Rectal smooth muscle tissue (tissue), 1 donor: ENCODE measurements around the gene CDK4.
"Not testable (repeated sequence)": the region's sequence is repeated elsewhere in the genome, so short reads cannot be mapped to it uniquely, and the experiment has no call there.

ENCODE experiments used
- H3K27ac ChIP-seq: one replicate; pipeline ENCODE4 v1.7.0; 2013; ENCODE audit warnings: low read depth, low read length, inconsistent platforms
- H3K27me3 ChIP-seq: one replicate; pipeline ENCODE4 v1.7.0; 2013; ENCODE audit warnings: low read length; ENCODE audit not compliant: control insufficient read depth, insufficient read depth
- H3K36me3 ChIP-seq: one replicate; pipeline ENCODE4 v1.7.0; 2013; ENCODE audit warnings: low read length; ENCODE audit not compliant: control insufficient read depth, insufficient read depth
- H3K4me1 ChIP-seq: one replicate; pipeline ENCODE4 v1.7.0; 2013; ENCODE audit warnings: low read length; ENCODE audit not compliant: control insufficient read depth, insufficient read depth
- H3K4me3 ChIP-seq: one replicate; pipeline ENCODE4 v1.7.0; 2013; ENCODE audit warnings: low read length
- H3K9ac ChIP-seq: one replicate; pipeline ENCODE4 v1.7.0; 2013; ENCODE audit warnings: low read length

The CDK4 gene

DNA sequence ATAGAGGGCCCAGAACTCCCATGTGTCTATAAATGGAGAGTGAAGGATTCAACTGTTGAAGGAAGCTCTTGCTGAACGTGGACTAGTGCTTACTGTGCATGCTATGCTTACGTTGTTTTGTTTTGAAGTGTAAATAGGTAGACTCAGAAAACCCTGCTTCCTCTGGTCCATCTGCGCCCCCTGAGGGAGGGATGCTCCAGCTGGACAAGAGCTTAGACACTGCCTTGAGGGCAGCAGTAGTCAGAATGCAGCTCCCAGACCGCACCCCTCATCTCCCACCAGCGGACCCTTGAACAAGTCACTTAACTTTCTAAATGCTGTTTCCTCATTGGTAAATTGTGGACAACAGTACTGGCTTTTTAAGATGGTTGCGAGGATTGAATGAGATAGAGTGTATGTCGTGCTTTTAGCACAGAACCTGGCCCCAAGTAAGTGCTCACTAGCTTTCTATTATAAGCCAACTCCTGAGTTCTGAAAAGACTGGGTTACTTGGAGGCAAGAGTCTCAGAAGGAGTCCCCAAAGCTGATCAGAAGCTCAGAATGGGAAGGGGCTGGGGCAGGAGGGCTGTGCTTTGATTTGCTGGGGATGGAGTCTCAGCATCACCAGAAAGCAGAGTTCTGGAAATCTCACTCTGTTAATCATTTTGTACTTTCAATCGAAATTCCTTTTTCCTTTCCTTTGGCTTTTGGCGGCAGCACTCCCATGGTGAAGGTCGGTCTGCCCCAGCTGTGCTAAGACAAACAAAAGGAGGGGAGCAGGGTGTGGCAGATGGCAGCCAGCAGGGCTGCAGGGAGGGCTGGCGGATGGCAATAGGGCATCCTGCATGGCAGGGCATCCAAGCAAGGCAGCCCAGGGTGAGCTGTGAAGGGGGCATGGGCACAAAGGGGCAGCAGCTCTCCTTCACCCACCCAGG is 29.1 kb downstream of the CDK4 start:
- Histone ChIP-seq H3K27ac (no peak overlapping the region), H3K4me1 (no peaks in the 10 kb centered on the region), H3K36me3 (peaks cover 20% of the 10 kb centered on the region), H3K9ac (no peak overlapping the region), H3K27me3 (peaks cover 7% of the 10 kb centered on the region), H3K4me3 (no peak overlapping the region)

- H3K4me1 ChIP-seq, H3K4me3 ChIP-seq, H3K27ac ChIP-seq, H3K9ac ChIP-seq, H3K27me3 ChIP-seq: not testable (repeated sequence)
- peaks cover 25% of the 10 kb centered on the region for H3K36me3 ChIP-seq
Observed at GRCh38 chr12:57721846-57722608, 30.1 kb downstream of the CDK4 start.

- H3K4me3 ChIP-seq: no peak overlapping the region
- H3K4me1 ChIP-seq: no peaks in the 10 kb centered on the region
- peaks cover 3% of the 10 kb centered on the region for H3K27me3 ChIP-seq
- no peak overlapping the region for H3K27ac ChIP-seq
- H3K36me3 ChIP-seq: peaks cover 34% of the 10 kb centered on the region
- no peak overlapping the region for H3K9ac ChIP-seq
Observed at GRCh38 chr12:57720606-57721595, 31.2 kb downstream of the CDK4 start.

DNA sequence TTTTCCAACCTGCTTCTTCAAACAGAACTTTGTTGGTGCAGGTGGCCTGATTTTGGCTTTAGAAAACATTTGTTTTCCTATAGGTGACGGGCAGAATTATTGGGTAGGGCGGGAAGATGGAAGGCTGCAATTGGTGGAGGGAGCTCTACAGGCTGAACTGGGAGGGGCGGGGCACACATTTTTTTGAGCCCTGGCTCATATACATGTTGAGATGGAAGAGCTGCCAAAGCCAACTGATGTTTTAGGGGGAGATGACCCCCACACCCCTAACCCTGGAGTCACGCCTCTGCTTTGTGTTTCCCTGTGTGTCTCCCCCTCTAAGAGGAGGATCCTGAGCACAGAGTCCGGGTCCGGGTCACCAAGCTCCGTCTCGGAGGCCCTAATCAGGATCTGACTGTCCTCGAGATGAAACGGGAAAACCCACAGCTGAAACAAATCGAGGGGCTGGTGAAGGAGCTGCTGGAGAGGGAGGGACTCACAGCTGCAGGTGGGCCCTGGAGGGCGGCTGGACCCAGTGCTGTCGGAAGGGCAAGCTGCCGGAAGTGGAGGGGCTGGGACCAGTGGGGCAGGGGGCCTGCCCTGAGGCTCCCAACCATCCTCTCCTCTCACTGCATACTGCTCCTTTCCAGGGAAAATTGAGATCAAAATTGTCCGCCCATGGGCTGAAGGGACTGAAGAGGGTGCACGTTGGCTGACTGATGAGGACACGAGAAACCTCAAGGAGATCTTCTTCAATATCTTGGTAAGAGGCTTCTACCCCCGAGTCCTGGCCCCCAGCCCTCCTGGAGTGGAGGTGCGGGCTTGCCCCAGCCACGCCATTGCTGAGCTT is 32.1 kb downstream of the CDK4 start:
- Histone ChIP-seq H3K27ac (no peak overlapping the region), H3K36me3 (peaks cover 40% of the 10 kb centered on the region), H3K9ac (no peak overlapping the region), H3K4me1 (no peaks in the 10 kb centered on the region), H3K27me3 (peaks cover 3% of the 10 kb centered on the region), H3K4me3 (no peak overlapping the region)

DNA sequence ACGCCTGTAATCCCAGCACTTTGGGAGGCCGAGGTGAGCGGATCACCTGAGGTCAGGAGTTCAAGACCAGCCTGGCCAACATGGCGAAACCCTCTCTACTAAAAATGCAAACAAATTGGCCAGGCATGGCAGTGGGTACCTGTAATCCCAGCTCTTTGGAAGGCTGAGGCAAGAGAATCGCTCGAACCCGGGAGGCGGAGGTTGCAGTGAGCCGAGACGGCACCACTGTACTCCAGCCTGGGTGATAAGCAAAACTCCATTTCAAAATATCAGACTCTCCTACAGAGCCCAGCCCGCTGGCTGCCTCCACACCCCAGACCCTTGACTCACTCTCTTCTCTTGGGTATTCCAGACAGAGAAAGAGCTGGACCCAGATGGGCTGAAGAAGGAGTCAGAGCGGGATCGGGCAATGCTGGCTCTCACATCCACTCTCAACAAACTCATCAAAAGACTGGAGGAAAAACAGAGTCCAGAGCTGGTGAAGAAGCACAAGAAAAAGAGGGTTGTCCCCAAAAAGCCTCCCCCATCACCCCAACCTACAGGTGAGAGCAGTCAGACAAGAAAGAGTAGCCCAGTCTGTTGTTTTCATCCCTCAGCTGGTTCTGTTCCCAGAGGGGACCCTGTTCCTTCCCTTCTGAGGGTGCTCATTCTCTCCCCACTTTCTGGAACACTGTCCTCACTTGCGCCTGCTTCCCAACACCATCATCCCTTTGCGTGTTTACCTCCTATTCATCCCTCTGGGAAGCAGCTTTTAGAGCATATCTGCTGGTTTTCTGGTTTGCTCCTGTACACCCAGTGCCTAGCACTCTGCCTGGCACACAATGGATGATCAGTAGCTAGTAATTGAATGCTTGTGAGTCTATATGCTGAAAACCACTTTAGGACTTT is 33.2 kb downstream of the CDK4 start:
- no peak overlapping the region for H3K9ac ChIP-seq
- H3K4me3 ChIP-seq: no peak overlapping the region
- H3K4me1 ChIP-seq: no peaks in the 10 kb centered on the region
- H3K36me3 ChIP-seq: peaks cover 43% of the 10 kb centered on the region
- H3K27ac ChIP-seq: no peak overlapping the region
- H3K27me3 ChIP-seq: no peaks in the 10 kb centered on the region

DNA sequence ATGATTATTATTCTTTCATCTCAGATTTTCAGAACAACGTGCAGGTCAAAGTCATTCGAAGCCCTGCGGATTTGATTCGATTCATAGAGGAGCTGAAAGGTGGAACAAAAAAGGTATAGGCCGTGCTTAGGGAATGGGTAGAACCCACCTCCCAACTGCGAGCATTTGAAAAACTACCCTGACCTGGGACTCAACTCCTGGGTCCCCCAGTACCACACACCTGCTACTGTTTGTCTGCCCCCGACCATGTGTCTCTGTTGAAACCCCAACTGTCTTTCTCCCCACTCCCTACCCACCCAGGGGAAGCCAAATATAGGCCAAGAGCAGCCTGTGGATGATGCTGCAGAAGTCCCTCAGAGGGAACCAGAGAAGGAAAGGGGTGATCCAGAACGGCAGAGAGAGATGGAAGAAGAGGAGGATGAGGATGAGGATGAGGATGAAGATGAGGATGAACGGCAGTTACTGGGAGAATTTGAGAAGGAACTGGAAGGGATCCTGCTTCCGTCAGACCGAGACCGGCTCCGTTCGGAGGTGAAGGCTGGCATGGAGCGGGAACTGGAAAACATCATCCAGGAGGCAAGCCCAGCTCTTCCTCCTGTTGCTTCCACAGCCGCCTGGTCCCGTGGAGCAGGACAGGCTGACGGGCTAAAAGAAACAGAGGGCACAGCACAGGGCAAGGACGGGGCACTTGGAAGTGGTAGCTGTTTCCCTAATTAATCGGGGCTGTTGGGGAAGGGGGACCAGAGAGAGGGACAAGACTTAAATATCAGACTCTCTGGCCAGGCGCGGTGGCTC is 34.1 kb downstream of the CDK4 start:
- H3K36me3 ChIP-seq: peaks cover 43% of the 10 kb centered on the region

GRCh38 chr12:57717131-57717530 is 35.0 kb downstream of the CDK4 start:
- Histone ChIP-seq H3K9ac (no peak overlapping the region), H3K4me1 (no peaks in the 10 kb centered on the region), H3K27me3 (no peaks in the 10 kb centered on the region), H3K36me3 (peaks cover 43% of the 10 kb centered on the region), H3K27ac (no peak overlapping the region), H3K4me3 (no peak overlapping the region)

More for the DNA sequence above, 34.1 kb downstream of the CDK4 start:
- Histone ChIP-seq H3K9ac (no peak overlapping the region), H3K27ac (no peak overlapping the region), H3K4me3 (no peak overlapping the region), H3K27me3 (no peaks in the 10 kb centered on the region), H3K4me1 (no peaks in the 10 kb centered on the region)

GRCh38 chr12:57716305-57716704 is 35.8 kb downstream of the CDK4 start:
- H3K36me3 ChIP-seq: peaks cover 43% of the 10 kb centered on the region
- no peak overlapping the region for H3K4me3 ChIP-seq
- no peak overlapping the region for H3K9ac ChIP-seq
- no peak overlapping the region for H3K27ac ChIP-seq
- no peaks in the 10 kb centered on the region for H3K27me3 ChIP-seq
- H3K4me1 ChIP-seq: no peaks in the 10 kb centered on the region

- H3K36me3 ChIP-seq: peaks cover 37% of the 10 kb centered on the region
- H3K9ac ChIP-seq: no peak overlapping the region
- H3K4me3 ChIP-seq: no peak overlapping the region
- H3K27me3 ChIP-seq: no peaks in the 10 kb centered on the region
- no peak overlapping the region for H3K27ac ChIP-seq
- H3K4me1 ChIP-seq: no peaks in the 10 kb centered on the region
Observed at GRCh38 chr12:57715786-57716185, 36.3 kb downstream of the CDK4 start.

DNA sequence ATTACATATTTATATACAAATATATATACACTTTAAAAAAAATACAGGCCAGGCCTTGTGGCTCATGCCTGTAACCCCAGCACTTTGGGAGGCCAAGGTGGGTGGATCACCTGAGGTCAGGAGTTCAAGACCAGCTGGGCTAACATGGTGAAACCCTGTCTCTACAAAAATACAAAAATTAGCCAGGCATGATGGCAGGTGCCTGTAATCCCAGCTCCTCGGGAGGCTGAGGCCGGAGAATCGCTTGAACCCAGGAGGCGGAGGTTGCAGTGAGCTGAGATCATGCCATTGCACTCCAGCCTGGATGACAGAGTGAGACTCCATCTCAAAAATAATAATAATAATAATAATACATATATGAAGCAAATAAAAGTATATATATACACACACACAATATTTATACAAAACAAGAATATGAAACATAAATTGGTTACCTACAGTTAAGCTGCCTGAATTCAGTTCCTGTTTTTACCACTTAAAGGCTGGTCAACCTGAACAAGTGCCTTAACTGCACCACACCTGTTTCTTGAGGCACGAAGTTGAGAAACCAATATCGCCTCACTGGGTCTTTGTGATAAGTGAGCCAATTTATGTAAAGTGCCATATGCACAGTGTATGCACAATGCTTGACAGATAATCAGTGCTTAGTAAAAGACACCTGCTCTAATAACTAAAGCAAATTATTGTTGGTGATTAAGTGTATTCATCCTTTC is 36.9 kb downstream of the CDK4 start:
- H3K4me1 ChIP-seq, H3K27ac ChIP-seq, H3K4me3 ChIP-seq, H3K27me3 ChIP-seq, H3K9ac ChIP-seq: not testable (repeated sequence)
- H3K36me3 ChIP-seq: peaks cover 34% of the 10 kb centered on the region
